SKM-1 (cell line): ENCODE results near the gene AHNAK2.
"Not testable (repeated sequence)": the region's sequence is repeated elsewhere in the genome, so short reads cannot be mapped to it uniquely, and the experiment has no call there.

Experiments used
- DNase-seq: peaks from one replicate; lab custom pipeline; 2025; ENCODE audit not compliant: unreplicated experiment; lab: John Stamatoyannopoulos, UW

Gene AHNAK2

GRCh38 chr14:104900639-104901512 is 77.3 kb downstream of the AHNAK2 start:
- no peak for DNase-seq

GRCh38 chr14:104899781-104900180 is 78.4 kb downstream of the AHNAK2 start:
- no peak for DNase-seq

- DNase-seq, result no peak
Observed at GRCh38 chr14:104898870-104899510, 79.2 kb downstream of the AHNAK2 start.

GRCh38 chr14:104898195-104898558 is 80.0 kb downstream of the AHNAK2 start:
- DNase-seq, result no peak

- no peak for DNase-seq
Observed at GRCh38 chr14:104897330-104898194, 80.6 kb downstream of the AHNAK2 start.

GRCh38 chr14:104895786-104896661 is 82.2 kb downstream of the AHNAK2 start:
- no peak for DNase-seq

GRCh38 chr14:104895207-104895785 is 82.9 kb downstream of the AHNAK2 start:
- DNase-seq, result no peak

GRCh38 chr14:104894331-104895206 is 83.6 kb downstream of the AHNAK2 start:
- DNase-seq, result no peak

- no peak for DNase-seq
Observed at GRCh38 chr14:104893435-104894207, 84.6 kb downstream of the AHNAK2 start.

- DNase-seq, result no peak
Observed at GRCh38 chr14:104892531-104893434, 85.4 kb downstream of the AHNAK2 start.

- no peak for DNase-seq
Observed at GRCh38 chr14:104891664-104892530, 86.3 kb downstream of the AHNAK2 start.

- no peak for DNase-seq
Observed at GRCh38 chr14:104891121-104891551, 87.0 kb downstream of the AHNAK2 start.

- not testable (repeated sequence) for DNase-seq
Observed at GRCh38 chr14:104890292-104890691, 87.9 kb downstream of the AHNAK2 start.

GRCh38 chr14:104889375-104889757 is 88.8 kb downstream of the AHNAK2 start:
- no peak for DNase-seq

- no peak for DNase-seq
Observed at GRCh38 chr14:104888489-104889374, 89.4 kb downstream of the AHNAK2 start.
